ENCODE data around the gene NAALADL2.

- no peak for TF ChIP-seq CTCF (IDR thresholded peaks at IDR 0.05)
- no peak for TF ChIP-seq POLR2A (IDR thresholded peaks at IDR 0.05)
- no peak for TF ChIP-seq POLR2AphosphoS5 (IDR thresholded peaks at IDR 0.05; ENCODE audit: insufficient read depth in 1 of 2, low read depth in 1 of 2)
Measured at GRCh38 chr3:174936590-174936989, 77.5 kb downstream of the NAALADL2 start.

Measured in vagina (tissue), 2 donors.